HepG2 (cell line): ENCODE results near the gene PSAP. TPM values are rescaled to one million over a fixed set of nuclear protein-coding genes. Genes with fewer than 3 reads are reported as not detected.

Experiments
- ATAC-seq: fragments of 200-7000 bp; cut with Tn5 transposase; 3 replicates; pipeline ENCODE4 v1.9.1; 2020; ENCODE audit warnings: mild to moderate bottlenecking, moderate library complexity
- BruUV-seq: library from RNA; stranded (reverse); fragments of 400-500 nt; replicated peaks from 2 replicates; lab custom pipeline; 2021; lab: Mats Ljungman, UMichigan
- CTCF ChIA-PET: fragments of 300-600 bp; formaldehyde crosslinking; extraction: SDS; loops from one replicate; lab custom pipeline; 2021; ENCODE audit warnings: low total read pairs, inconsistent platforms, low intra/inter-chr PET ratio; lab: Yijun Ruan, JAX
- POLR2A ChIA-PET: fragments of 350-600 bp; sonication (Branson Sonifier 250); formaldehyde crosslinking; loops from one replicate; lab custom pipeline; 2020; ENCODE audit warnings: antibody characterized with exemption, inconsistent platforms; lab: Yijun Ruan, JAX
- DNase-seq: peaks from one replicate; pipeline ENCODE4 v3.0.0-alpha.2; 2015; ENCODE audit warnings: low spot score
- FAIRE-seq: peaks from 3 replicates; lab custom pipeline; 2011; peaks lifted over from hg19 to GRCh38; lab: Jason Lieb, UNC
- H2AFZ ChIP-seq: one replicate; pipeline ENCODE4 v1.6.1; 2011; ENCODE audit warnings: low read length, inconsistent platforms
- H3K27ac ChIP-seq: fragments of 300-600 bp; 3 replicates; pipeline ENCODE4 v1.8.0; 2011; ENCODE audit warnings: mixed run types, mild to moderate bottlenecking, mixed read lengths, low read length, inconsistent platforms; ENCODE audit not compliant: insufficient read depth; ENCODE audit errors: extremely low read length
- H3K27me3 ChIP-seq, 2 experiments: fragments of 200-600 bp in 1 of 2; 2 replicates in 1 of 2; 3 replicates in 1 of 2; pipeline versions ENCODE4 v1.6.0 to v1.8.0; 2011; ENCODE audit warnings: low read length in 2 of 2, mild to moderate bottlenecking in 2 of 2, moderate library complexity in 2 of 2, inconsistent platforms in 1 of 2; ENCODE audit not compliant: insufficient read depth in 2 of 2, control insufficient read depth in 1 of 2
- H3K36me3 ChIP-seq, 2 experiments: fragments of 200-600 bp in 1 of 2; replicated peaks in 1 of 2; 2 replicates in 1 of 2; 3 replicates in 1 of 2; pipeline versions ENCODE4 v1.5.1 to v1.8.0; 2011; ENCODE audit warnings: low read length in 2 of 2, inconsistent platforms in 1 of 2; ENCODE audit not compliant: insufficient read depth in 2 of 2, control insufficient read depth in 1 of 2
- H3K4me1 ChIP-seq: 2 replicates; pipeline ENCODE4 v1.5.1; 2012; ENCODE audit warnings: low read length, inconsistent platforms; ENCODE audit not compliant: insufficient read depth
- H3K4me2 ChIP-seq: 2 replicates; pipeline ENCODE4 v1.6.0; 2011; ENCODE audit warnings: low read depth, low read length, inconsistent platforms
- H3K4me3 ChIP-seq, 3 experiments: fragments of 200-600 bp in 1 of 3; sonication (generic), shearing (Covaris generic) in 1 of 3; replicated peaks in 1 of 3; 2 replicates each; pipeline ENCODE4 v1.5.1; 2011 to 2016; ENCODE audit warnings: low read length in 3 of 3, inconsistent platforms in 2 of 3, low read depth in 2 of 3, mild to moderate bottlenecking in 2 of 3, control low read depth in 1 of 3, mixed read lengths in 1 of 3; ENCODE audit not compliant: insufficient read depth in 1 of 3
- H3K79me2 ChIP-seq: one replicate; pipeline ENCODE4 v1.6.1; 2011; ENCODE audit warnings: low read length, inconsistent platforms; ENCODE audit not compliant: insufficient read depth
- H3K9ac ChIP-seq: 2 replicates; pipeline ENCODE4 v1.6.0; 2011; ENCODE audit warnings: mild to moderate bottlenecking, low read depth, low read length, inconsistent platforms; ENCODE audit not compliant: insufficient read depth
- H3K9me3 ChIP-seq: 2 replicates; pipeline ENCODE4 v1.5.1; 2012; ENCODE audit warnings: mild to moderate bottlenecking, low read length
- H4K20me1 ChIP-seq: 2 replicates; pipeline ENCODE4 v1.6.0; 2011; ENCODE audit warnings: inconsistent platforms, mild to moderate bottlenecking, low read length, moderate library complexity; ENCODE audit not compliant: insufficient read depth
- AGO1 ChIP-seq: fragments of 200-400 bp; formaldehyde crosslinking; IDR thresholded peaks from 2 replicates; pipeline ENCODE4 v1.6.1; 2017; ENCODE audit warnings: mild to moderate bottlenecking, low read depth, low read length, moderate library complexity; ENCODE audit not compliant: poor library complexity, severe bottlenecking
- DBP ChIP-seq: sonication (generic); formaldehyde crosslinking; IDR thresholded peaks from 2 replicates; pipeline ENCODE4 v1.4.0; 2020; ENCODE audit warnings: missing genetic modification reagents; ENCODE audit errors: not compliant biosample characterization
- FOXO1 ChIP-seq: sonication (generic); formaldehyde crosslinking; IDR thresholded peaks from 2 replicates; pipeline ENCODE4 v1.4.0; 2020; ENCODE audit warnings: missing genetic modification reagents
- ISX ChIP-seq: sonication (generic); formaldehyde crosslinking; conservative IDR thresholded peaks from 2 replicates; pipeline ENCODE4 v1.5.0; 2020; ENCODE audit warnings: missing genetic modification reagents
- KLF13 ChIP-seq: sonication (generic); formaldehyde crosslinking; IDR thresholded peaks from 2 replicates; pipeline ENCODE4 v1.4.0; 2020; ENCODE audit warnings: mild to moderate bottlenecking, missing genetic modification reagents
- MAZ ChIP-seq, 2 experiments: sonication (generic) in 1 of 2; formaldehyde crosslinking in 1 of 2; IDR thresholded peaks; 2 replicates each; pipeline versions ENCODE4 v1.5.0 to v1.6.1; 2012 to 2020; ENCODE audit warnings: low read depth in 2 of 2, mild to moderate bottlenecking in 2 of 2, borderline replicate concordance in 1 of 2, improper control_type of control experiment in 1 of 2, low read length in 1 of 2, missing genetic modification reagents in 1 of 2, moderate library complexity in 1 of 2
- NPAS2 ChIP-seq: sonication (generic); formaldehyde crosslinking; IDR thresholded peaks from 2 replicates; pipeline ENCODE4 v1.8.0; 2022; ENCODE audit warnings: mild to moderate bottlenecking, missing genetic modification reagents, borderline replicate concordance
- REXO4 ChIP-seq: sonication (generic); formaldehyde crosslinking; IDR thresholded peaks from 2 replicates; pipeline ENCODE4 v1.8.0; 2022; ENCODE audit warnings: missing genetic modification reagents, mild to moderate bottlenecking, borderline replicate concordance
- STAT5B ChIP-seq: sonication (generic); formaldehyde crosslinking; IDR thresholded peaks from 2 replicates; pipeline ENCODE4 v1.4.0; 2020; ENCODE audit warnings: missing genetic modification reagents
- USF2 ChIP-seq, 2 experiments: sonication (generic) in 1 of 2; formaldehyde crosslinking in 1 of 2; IDR thresholded peaks; 2 replicates each; pipeline versions ENCODE4 v1.5.1 to v1.6.1; 2011 to 2020; ENCODE audit warnings: borderline replicate concordance in 1 of 2, low read depth in 1 of 2, low read length in 1 of 2, mild to moderate bottlenecking in 1 of 2, missing genetic modification reagents in 1 of 2, moderate library complexity in 1 of 2
- ZBTB25 ChIP-seq: IDR thresholded peaks from 2 replicates; pipeline ENCODE4 v1.6.1; 2018; ENCODE audit warnings: missing genetic modification reagents
- ZBTB46 ChIP-seq: sonication (generic); formaldehyde crosslinking; IDR thresholded peaks from 2 replicates; pipeline ENCODE4 v1.4.0; 2020; ENCODE audit warnings: mild to moderate bottlenecking, missing genetic modification reagents, borderline replicate concordance
- ZMYM4 ChIP-seq: sonication (generic); formaldehyde crosslinking; IDR thresholded peaks from 2 replicates; pipeline ENCODE4 v1.8.1; 2023; ENCODE audit warnings: mild to moderate bottlenecking, missing genetic modification reagents
- ZNF720 ChIP-seq: sonication (generic); formaldehyde crosslinking; IDR thresholded peaks from 2 replicates; pipeline ENCODE4 v1.4.0; 2020; ENCODE audit warnings: missing genetic modification reagents
- ZSCAN25 ChIP-seq: sonication (generic); formaldehyde crosslinking; IDR thresholded peaks from 2 replicates; pipeline ENCODE4 v1.8.0; 2022; ENCODE audit warnings: mild to moderate bottlenecking, missing genetic modification reagents
- WGBS: methylation state at CpG from one replicate; pipeline ENCODE4 v1.1.6; 2017; ENCODE audit warnings: low lambda C conversion rate; 5-methylcytosine and 5-hydroxymethylcytosine counted together
- in situ Hi-C: cut with HindIII; loops from 2 replicates; pipeline ENCODE4 v1.10.0; 2017; ENCODE audit warnings: low pct_unique_long_range_greater_than_20kb; ENCODE audit not compliant: extremely low pct_ligation_motif_present
- intact Hi-C: fragments of 100-400 bp; cut with micrococcal nuclease; formaldehyde crosslinking; loops from one replicate; pipeline ENCODE4 v1.10.0; 2022; ENCODE audit not compliant: unreplicated experiment
- polyA plus RNA-seq, 8 experiments: library from polyadenylated mRNA; depleted of rRNA in 3 of 8; stranded (reverse) in 7 of 8; unstranded in 1 of 8; fragments of >200 nt; fragmentation: Illumina TruSeq in 4 of 8; extraction: Trizol in 4 of 8; gene quantifications; 2 replicates each; pipeline versions ENCODE4 v1.2.1 to v1.2.3, GENCODE V29; 2011 to 2016; ENCODE audit warnings: low read depth in 4 of 8, missing spikeins in 1 of 8, mixed read lengths in 1 of 8; ENCODE audit not compliant: insufficient read depth in 1 of 8
- total RNA-seq, 5 experiments: library from RNA; depleted of rRNA; stranded (reverse); fragments of >200 nt; fragmentation: Illumina TruSeq; extraction: Trizol; gene quantifications; 2 replicates each; pipeline ENCODE4 v1.2.3, GENCODE V29; 2016; ENCODE audit warnings: low read depth in 1 of 5
- TF ChIP-seq, protein P1 (sequence below): sonication (generic); formaldehyde crosslinking; IDR thresholded peaks from 2 replicates; pipeline ENCODE4 v1.5.1; 2020; ENCODE audit warnings: missing genetic modification reagents, mild to moderate bottlenecking, borderline replicate concordance

The PSAP gene
- total and polyA plus RNA-seq, 2 of the 13 experiments (the other 11 are each of a cell fraction or from before 2014, with no cell fraction given): 323 to 643 TPM

GRCh38 chr10:71777213-71777985, 73.7 kb downstream of the PSAP start:
- no peak overlapping the region for H3K9ac ChIP-seq
- H3K27ac ChIP-seq: no peak overlapping the region
- no peaks in the 10 kb centered on the region for H4K20me1 ChIP-seq
- no peak overlapping the region for H3K4me2 ChIP-seq
- intact Hi-C loops (no loop called here), in situ Hi-C loops (no loop called here)
- POLR2A ChIA-PET: no interaction called here
- peaks cover 3 to 70% of the 10 kb centered on the region in 2 experiments; a peak in 4 of 5 replicates for H3K27me3 ChIP-seq
- ATAC-seq (no peak), FAIRE-seq (no peak), DNase-seq (no peak)
- no peaks in the 10 kb centered on the region for H3K9me3 ChIP-seq
- H3K4me1 ChIP-seq: peaks cover 6% of the 10 kb centered on the region; the same call in 1 of the 2 replicates
- H3K36me3 ChIP-seq: no peaks in the 10 kb centered on the region
- 68% methylated on average over 16 of the region's 17 CpGs for WGBS
- no peak overlapping the region for H2AFZ ChIP-seq
- no peak overlapping the region for H3K4me3 ChIP-seq
- CTCF ChIA-PET: no interaction called here
- no TSS peak for BruUV-seq
- no peaks in the 10 kb centered on the region for H3K79me2 ChIP-seq
- TF ChIP-seq ZNF720: no peak
- TF ChIP-seq STAT5B (CRISPR knock-in tag): no peak
- TF ChIP-seq ISX (CRISPR knock-in tag): no peak
- no peak for TF ChIP-seq FOXO1 (CRISPR knock-in tag)
- TF ChIP-seq, protein P1, sequence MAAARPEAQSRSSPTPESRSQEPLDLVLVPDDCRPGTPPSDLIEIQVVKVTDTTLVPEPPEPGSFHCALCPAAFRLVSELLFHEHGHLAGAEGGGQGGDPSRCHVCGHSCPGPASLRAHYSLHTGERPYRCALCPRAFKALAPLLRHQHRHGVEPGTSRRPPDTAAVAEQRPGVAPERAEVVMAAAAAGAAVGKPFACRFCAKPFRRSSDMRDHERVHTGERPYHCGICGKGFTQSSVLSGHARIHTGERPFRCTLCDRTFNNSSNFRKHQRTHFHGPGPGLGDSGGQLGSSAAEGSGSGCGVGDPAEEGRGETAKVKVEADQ: no peak
- no peak for TF ChIP-seq USF2 (IDR thresholded peaks at IDR 0.05; ENCODE audit: low read depth, low read length)
- TF ChIP-seq USF2 (CRISPR knock-in tag; IDR thresholded peaks at IDR 0.05; ENCODE audit: borderline replicate concordance): no peak
- TF ChIP-seq ZMYM4 (CRISPR knock-in tag): no peak
- no peak for TF ChIP-seq ZBTB46 (CRISPR knock-in tag)
- TF ChIP-seq AGO1: no peak
- TF ChIP-seq KLF13 (CRISPR knock-in tag): no peak
- TF ChIP-seq NPAS2 (CRISPR knock-in tag): no peak
- no peak for TF ChIP-seq ZBTB25
- TF ChIP-seq ZSCAN25 (CRISPR knock-in tag): no peak
- no peak for TF ChIP-seq DBP (CRISPR knock-in tag)
- TF ChIP-seq MAZ (IDR thresholded peaks at IDR 0.05; ENCODE audit: borderline replicate concordance, low read depth, low read length): no peak
- no peak for TF ChIP-seq MAZ (CRISPR knock-in tag; IDR thresholded peaks at IDR 0.05; ENCODE audit: low read depth)
- no peak for TF ChIP-seq REXO4 (CRISPR knock-in tag)
